ENCODE measurements around the gene MXI1.
"Not testable (repeated sequence)": the region's sequence is repeated elsewhere in the genome, so short reads cannot be mapped to it uniquely, and the experiment has no call there.

GRCh38 chr10:110201046-110201445 is 6.4 kb upstream of the MXI1 start:
- not testable (repeated sequence) for TF ChIP-seq CTCF, POLR2A (IDR thresholded peaks at IDR 0.05)
